ENCODE measurements around the gene EML5.

Gene EML5

GRCh38 chr14:88838015-88838414 is 45.3 kb upstream of the EML5 start:
- no peak overlapping the region for H3K4me2 ChIP-seq (ENCODE audit: low read length)
- TF ChIP-seq EZH2phosphoT487 (IDR thresholded peaks at IDR 0.05; ENCODE audit: low read depth) (no peak), CTCF (IDR thresholded peaks at IDR 0.05; ENCODE audit: low read depth, low read length) (no peak)
- H3K36me3 ChIP-seq (replicated peaks; ENCODE audit: low read depth, low read length) = no peaks in the 10 kb centered on the region
- H3K9ac ChIP-seq (ENCODE audit: low read length) = no peak overlapping the region
- H3K79me2 ChIP-seq (ENCODE audit: low read length) = no peaks in the 10 kb centered on the region
- H4K20me1 ChIP-seq (ENCODE audit: insufficient read depth, low read length) = no peaks in the 10 kb centered on the region
- no peak overlapping the region for H3K27ac ChIP-seq (ENCODE audit: low read length)
- H3K9me3 ChIP-seq (ENCODE audit: insufficient read depth, low read length) = no peaks in the 10 kb centered on the region
- H3K4me1 ChIP-seq (ENCODE audit: low read length) = peaks cover 4% of the 10 kb centered on the region
- no peaks in the 10 kb centered on the region for H3K27me3 ChIP-seq (ENCODE audit: low read depth, low read length)
- H3K4me3 ChIP-seq (ENCODE audit: low read length) = no peak overlapping the region
- no peak overlapping the region for H2AFZ ChIP-seq (ENCODE audit: low read depth, low read length)

GRCh38 chr14:88837495-88837894 is 44.7 kb upstream of the EML5 start:
- H3K27ac ChIP-seq (ENCODE audit: low read length) = no peak overlapping the region
- no peak overlapping the region for H2AFZ ChIP-seq (ENCODE audit: low read depth, low read length)
- no peaks in the 10 kb centered on the region for H3K9me3 ChIP-seq (ENCODE audit: insufficient read depth, low read length)
- no peaks in the 10 kb centered on the region for H3K27me3 ChIP-seq (ENCODE audit: low read depth, low read length)
- H3K4me3 ChIP-seq (ENCODE audit: low read length) = no peak overlapping the region
- no peak for TF ChIP-seq EZH2phosphoT487 (IDR thresholded peaks at IDR 0.05; ENCODE audit: low read depth)
- no peak for TF ChIP-seq CTCF (IDR thresholded peaks at IDR 0.05; ENCODE audit: low read depth, low read length)
- no peaks in the 10 kb centered on the region for H3K79me2 ChIP-seq (ENCODE audit: low read length)
- peaks cover 4% of the 10 kb centered on the region for H3K4me1 ChIP-seq (ENCODE audit: low read length)
- no peaks in the 10 kb centered on the region for H4K20me1 ChIP-seq (ENCODE audit: insufficient read depth, low read length)
- H3K4me2 ChIP-seq (ENCODE audit: low read length) = no peak overlapping the region
- no peaks in the 10 kb centered on the region for H3K36me3 ChIP-seq (replicated peaks; ENCODE audit: low read depth, low read length)
- H3K9ac ChIP-seq (ENCODE audit: low read length) = no peak overlapping the region

GRCh38 chr14:88835661-88836060 is 42.9 kb upstream of the EML5 start:
- Histone ChIP-seq H3K79me2 (ENCODE audit: low read length) (no peaks in the 10 kb centered on the region), H3K36me3 (replicated peaks; ENCODE audit: low read depth, low read length) (no peaks in the 10 kb centered on the region), H3K27ac (ENCODE audit: low read length) (no peak overlapping the region), H3K9ac (ENCODE audit: low read length) (no peak overlapping the region), H4K20me1 (ENCODE audit: insufficient read depth, low read length) (no peaks in the 10 kb centered on the region), H2AFZ (ENCODE audit: low read depth, low read length) (no peak overlapping the region), H3K9me3 (ENCODE audit: insufficient read depth, low read length) (no peaks in the 10 kb centered on the region), H3K4me1 (ENCODE audit: low read length) (peaks cover 4% of the 10 kb centered on the region), H3K27me3 (ENCODE audit: low read depth, low read length) (no peaks in the 10 kb centered on the region), H3K4me3 (ENCODE audit: low read length) (no peak overlapping the region), H3K4me2 (ENCODE audit: low read length) (no peak overlapping the region)
- TF ChIP-seq CTCF (IDR thresholded peaks at IDR 0.05; ENCODE audit: low read depth, low read length) (no peak), EZH2phosphoT487 (IDR thresholded peaks at IDR 0.05; ENCODE audit: low read depth) (no peak)

GRCh38 chr14:88834883-88835431 is 42.2 kb upstream of the EML5 start:
- H3K4me2 ChIP-seq (ENCODE audit: low read length) = no peak overlapping the region
- no peak overlapping the region for H3K4me3 ChIP-seq (ENCODE audit: low read length)
- H3K4me1 ChIP-seq (ENCODE audit: low read length) = peaks cover 4% of the 10 kb centered on the region
- H4K20me1 ChIP-seq (ENCODE audit: insufficient read depth, low read length) = no peaks in the 10 kb centered on the region
- TF ChIP-seq CTCF (IDR thresholded peaks at IDR 0.05; ENCODE audit: low read depth, low read length) (no peak), EZH2phosphoT487 (IDR thresholded peaks at IDR 0.05; ENCODE audit: low read depth) (no peak)
- no peak overlapping the region for H2AFZ ChIP-seq (ENCODE audit: low read depth, low read length)
- H3K9me3 ChIP-seq (ENCODE audit: insufficient read depth, low read length) = no peaks in the 10 kb centered on the region
- no peaks in the 10 kb centered on the region for H3K79me2 ChIP-seq (ENCODE audit: low read length)
- no peak overlapping the region for H3K9ac ChIP-seq (ENCODE audit: low read length)
- H3K36me3 ChIP-seq (replicated peaks; ENCODE audit: low read depth, low read length) = no peaks in the 10 kb centered on the region
- H3K27me3 ChIP-seq (ENCODE audit: low read depth, low read length) = no peaks in the 10 kb centered on the region
- H3K27ac ChIP-seq (ENCODE audit: low read length) = no peak overlapping the region

All from OCI-LY3 (cell line).